ENCODE measurements around the gene APBA2. TPM values are rescaled to one million over a fixed set of nuclear protein-coding genes. Genes with fewer than 3 reads are reported as not detected.

Gene APBA2
- total RNA-seq, 1 donor from 2014 or later, result 19.6 TPM

- H3K27me3 ChIP-seq, result no peaks in the 10 kb centered on the region
- H3K27ac ChIP-seq, result no peak overlapping the region
- H3K36me3 ChIP-seq, result no peaks in the 10 kb centered on the region
- no peak for DNase-seq (ENCODE audit: extremely low spot score in 2 of 2)
- intact Hi-C loops (cut with DNase I), result no loop called here
- no peaks in the 10 kb centered on the region for H3K4me1 ChIP-seq
- H3K4me3 ChIP-seq, result no peak overlapping the region
- H3K9me3 ChIP-seq, result no peaks in the 10 kb centered on the region
- TF ChIP-seq CTCF (IDR thresholded peaks at IDR 0.05) (no peak), POLR2AphosphoS5 (IDR thresholded peaks at IDR 0.05; ENCODE audit: insufficient read depth in 1 of 2, low read depth in 1 of 2) (no peak), POLR2A (IDR thresholded peaks at IDR 0.05) (no peak)
These were observed 247.5 kb downstream of the APBA2 start for GRCh38 chr15:29133321-29133720.

GRCh38 chr15:29133791-29134190 lies 248.0 kb downstream of the APBA2 start:
- Histone ChIP-seq H3K4me3 (no peak overlapping the region), H3K4me1 (no peaks in the 10 kb centered on the region), H3K27me3 (no peaks in the 10 kb centered on the region), H3K36me3 (no peaks in the 10 kb centered on the region), H3K27ac (no peak overlapping the region), H3K9me3 (no peaks in the 10 kb centered on the region)
- no peak for TF ChIP-seq CTCF (IDR thresholded peaks at IDR 0.05)
- no peak for DNase-seq (ENCODE audit: extremely low spot score in 2 of 2)
- intact Hi-C loops (cut with DNase I), result no loop called here

GRCh38 chr15:29134239-29134638 lies 248.5 kb downstream of the APBA2 start:
- Histone ChIP-seq H3K27me3 (no peaks in the 10 kb centered on the region), H3K4me3 (no peak overlapping the region), H3K4me1 (no peaks in the 10 kb centered on the region), H3K36me3 (no peaks in the 10 kb centered on the region), H3K27ac (no peak overlapping the region), H3K9me3 (no peaks in the 10 kb centered on the region)
- no peak for DNase-seq (ENCODE audit: extremely low spot score in 2 of 2)
- TF ChIP-seq CTCF (IDR thresholded peaks at IDR 0.05) (no peak), POLR2A (IDR thresholded peaks at IDR 0.05) (no peak), POLR2AphosphoS5 (IDR thresholded peaks at IDR 0.05; ENCODE audit: insufficient read depth in 1 of 2, low read depth in 1 of 2) (no peak)
- intact Hi-C loops (cut with DNase I), result no loop called here

GRCh38 chr15:29134641-29135308 lies 249.0 kb downstream of the APBA2 start:
- H3K27ac ChIP-seq, result no peak overlapping the region
- TF ChIP-seq POLR2A (IDR thresholded peaks at IDR 0.05), result no peak
- TF ChIP-seq CTCF (IDR thresholded peaks at IDR 0.05), result no peak
- H3K9me3 ChIP-seq, result no peaks in the 10 kb centered on the region
- H3K27me3 ChIP-seq, result no peaks in the 10 kb centered on the region
- intact Hi-C loops (cut with DNase I), result no loop called here
- DNase-seq (ENCODE audit: extremely low spot score in 2 of 2), result no peak
- H3K4me1 ChIP-seq, result peaks cover 3% of the 10 kb centered on the region
- H3K4me3 ChIP-seq, result no peak overlapping the region
- H3K36me3 ChIP-seq, result no peaks in the 10 kb centered on the region

GRCh38 chr15:29135309-29135657 lies 249.5 kb downstream of the APBA2 start:
- no peak for DNase-seq (ENCODE audit: extremely low spot score in 2 of 2)
- H3K27me3 ChIP-seq, result no peaks in the 10 kb centered on the region
- TF ChIP-seq CTCF (IDR thresholded peaks at IDR 0.05) (no peak), POLR2A (IDR thresholded peaks at IDR 0.05) (no peak), POLR2AphosphoS5 (IDR thresholded peaks at IDR 0.05; ENCODE audit: insufficient read depth in 1 of 2, low read depth in 1 of 2) (no peak)
- no peak overlapping the region for H3K4me3 ChIP-seq
- no peak overlapping the region for H3K27ac ChIP-seq
- H3K4me1 ChIP-seq, result peaks cover 8% of the 10 kb centered on the region
- no peaks in the 10 kb centered on the region for H3K9me3 ChIP-seq
- intact Hi-C loops (cut with DNase I), result no loop called here
- no peaks in the 10 kb centered on the region for H3K36me3 ChIP-seq
